Neutrophil (primary cell): ENCODE measurements around the gene KIF6.

Experiments
- H3K27ac ChIP-seq: fragments of 200-600 bp; sonication (generic); 2 replicates; pipeline ENCODE4 v1.5.1; 2016; ENCODE audit warnings: mild to moderate bottlenecking, moderate library complexity
- H3K27me3 ChIP-seq: fragments of 200-600 bp; sonication (generic); 2 replicates; pipeline ENCODE4 v1.6.0; 2016; ENCODE audit warnings: mild to moderate bottlenecking
- H3K36me3 ChIP-seq: fragments of 200-600 bp; sonication (generic); 2 replicates; pipeline ENCODE4 v1.5.1; 2017
- H3K4me1 ChIP-seq, 2 experiments: fragments of 200-600 bp in 1 of 2; sonication (generic) in 1 of 2; 1 replicate in 1 of 2; 2 replicates in 1 of 2; pipeline versions ENCODE4 v1.5.1 to v1.6.1; 2013 to 2016; ENCODE audit warnings: low read depth in 1 of 2, low read length in 1 of 2, mild to moderate bottlenecking in 1 of 2, moderate library complexity in 1 of 2; ENCODE audit not compliant: control insufficient read depth in 1 of 2, insufficient read depth in 1 of 2
- H3K4me3 ChIP-seq, 2 experiments: fragments of 200-600 bp in 1 of 2; sonication (generic) in 1 of 2; 1 replicate in 1 of 2; 2 replicates in 1 of 2; pipeline ENCODE4 v1.5.1; 2013 to 2016; ENCODE audit warnings: low read depth in 1 of 2, low read length in 1 of 2, mild to moderate bottlenecking in 1 of 2, moderate library complexity in 1 of 2
- H3K9me3 ChIP-seq: fragments of 200-600 bp; sonication (generic); 2 replicates; pipeline ENCODE4 v1.5.1; 2016
- TF ChIP-seq, protein P1 (sequence below): fragments of 200-600 bp; sonication (generic); IDR thresholded peaks from 2 replicates; pipeline ENCODE4 v1.5.1; 2016; ENCODE audit warnings: antibody characterized with exemption

The KIF6 gene

DNA sequence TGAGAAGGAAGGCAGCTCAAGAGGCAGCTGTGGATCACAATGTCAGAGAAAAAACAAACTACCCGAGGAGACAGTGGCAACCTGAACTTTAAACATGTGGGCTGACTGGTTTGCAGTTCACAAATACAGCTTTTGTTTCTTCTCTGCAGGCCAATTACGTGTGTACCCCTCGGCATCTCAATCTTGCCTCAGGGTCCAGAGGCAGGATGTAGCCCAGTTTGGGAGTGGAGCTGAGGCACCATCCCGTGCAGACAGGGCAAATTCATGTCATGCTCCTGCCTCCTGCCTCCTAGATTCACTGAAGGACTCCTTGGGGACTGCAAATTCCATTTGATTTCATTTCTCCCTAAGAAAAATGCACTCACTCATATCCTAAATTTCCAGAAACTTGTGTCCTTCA, 308.5 kb downstream of the KIF6 start:
- Histone ChIP-seq H3K9me3 (no peaks in the 10 kb centered on the region), H3K27ac (no peak overlapping the region), H3K4me1 (no peaks in the 10 kb centered on the region), H3K36me3 (no peaks in the 10 kb centered on the region), H3K27me3 (peaks cover 2% of the 10 kb centered on the region), H3K4me3 (no peak overlapping the region)
- TF ChIP-seq, protein P1, sequence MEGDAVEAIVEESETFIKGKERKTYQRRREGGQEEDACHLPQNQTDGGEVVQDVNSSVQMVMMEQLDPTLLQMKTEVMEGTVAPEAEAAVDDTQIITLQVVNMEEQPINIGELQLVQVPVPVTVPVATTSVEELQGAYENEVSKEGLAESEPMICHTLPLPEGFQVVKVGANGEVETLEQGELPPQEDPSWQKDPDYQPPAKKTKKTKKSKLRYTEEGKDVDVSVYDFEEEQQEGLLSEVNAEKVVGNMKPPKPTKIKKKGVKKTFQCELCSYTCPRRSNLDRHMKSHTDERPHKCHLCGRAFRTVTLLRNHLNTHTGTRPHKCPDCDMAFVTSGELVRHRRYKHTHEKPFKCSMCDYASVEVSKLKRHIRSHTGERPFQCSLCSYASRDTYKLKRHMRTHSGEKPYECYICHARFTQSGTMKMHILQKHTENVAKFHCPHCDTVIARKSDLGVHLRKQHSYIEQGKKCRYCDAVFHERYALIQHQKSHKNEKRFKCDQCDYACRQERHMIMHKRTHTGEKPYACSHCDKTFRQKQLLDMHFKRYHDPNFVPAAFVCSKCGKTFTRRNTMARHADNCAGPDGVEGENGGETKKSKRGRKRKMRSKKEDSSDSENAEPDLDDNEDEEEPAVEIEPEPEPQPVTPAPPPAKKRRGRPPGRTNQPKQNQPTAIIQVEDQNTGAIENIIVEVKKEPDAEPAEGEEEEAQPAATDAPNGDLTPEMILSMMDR, result no peak

DNA sequence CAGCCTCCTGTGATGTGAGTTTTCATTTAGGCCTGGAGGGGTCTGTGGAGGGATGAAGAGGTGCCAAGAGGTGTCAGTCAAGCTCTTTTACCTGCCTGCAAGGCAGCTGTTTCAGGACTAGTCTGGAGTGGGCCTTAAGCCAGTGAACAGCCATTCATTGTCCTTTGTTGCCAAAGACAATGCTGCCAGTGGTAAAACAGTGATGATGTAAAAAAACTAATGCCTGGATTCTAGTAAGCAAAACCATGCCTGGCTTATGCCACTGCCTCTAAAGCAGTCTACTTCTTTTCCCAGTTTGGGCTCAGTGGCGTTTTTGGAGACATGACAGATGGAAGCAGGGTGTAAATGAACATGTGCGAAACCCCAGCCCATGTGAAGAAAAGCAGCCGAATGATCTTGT, 309.2 kb downstream of the KIF6 start:
- Histone ChIP-seq H3K36me3 (no peaks in the 10 kb centered on the region), H3K27me3 (no peaks in the 10 kb centered on the region), H3K4me3 (no peak overlapping the region), H3K9me3 (no peaks in the 10 kb centered on the region), H3K27ac (no peak overlapping the region), H3K4me1 (no peaks in the 10 kb centered on the region)
- TF ChIP-seq, protein P1, result no peak

DNA sequence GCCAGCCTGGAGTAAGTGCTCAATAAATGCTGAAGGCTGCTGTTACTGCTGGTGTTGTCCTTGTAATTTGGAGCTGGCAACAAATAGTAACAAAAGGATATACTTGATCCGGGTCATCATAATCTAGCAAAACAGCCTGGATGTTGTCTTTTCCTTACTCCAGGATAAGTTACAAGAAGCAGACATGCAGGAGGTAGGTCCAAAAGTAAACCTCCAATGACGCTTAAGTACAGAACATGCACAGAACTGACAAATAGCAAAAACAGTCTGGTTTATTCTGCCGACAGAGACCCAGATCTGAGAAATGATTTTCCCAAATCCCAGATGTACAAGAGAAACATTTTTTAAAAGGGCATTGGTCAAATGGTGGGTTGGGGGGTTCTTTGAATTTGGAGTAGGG, 309.7 kb downstream of the KIF6 start:
- no peak overlapping the region for H3K27ac ChIP-seq
- TF ChIP-seq, protein P1, result no peak
- H3K9me3 ChIP-seq, result no peaks in the 10 kb centered on the region
- no peaks in the 10 kb centered on the region for H3K36me3 ChIP-seq
- no peak overlapping the region for H3K4me3 ChIP-seq
- no peaks in the 10 kb centered on the region for H3K27me3 ChIP-seq
- H3K4me1 ChIP-seq, result no peaks in the 10 kb centered on the region

DNA sequence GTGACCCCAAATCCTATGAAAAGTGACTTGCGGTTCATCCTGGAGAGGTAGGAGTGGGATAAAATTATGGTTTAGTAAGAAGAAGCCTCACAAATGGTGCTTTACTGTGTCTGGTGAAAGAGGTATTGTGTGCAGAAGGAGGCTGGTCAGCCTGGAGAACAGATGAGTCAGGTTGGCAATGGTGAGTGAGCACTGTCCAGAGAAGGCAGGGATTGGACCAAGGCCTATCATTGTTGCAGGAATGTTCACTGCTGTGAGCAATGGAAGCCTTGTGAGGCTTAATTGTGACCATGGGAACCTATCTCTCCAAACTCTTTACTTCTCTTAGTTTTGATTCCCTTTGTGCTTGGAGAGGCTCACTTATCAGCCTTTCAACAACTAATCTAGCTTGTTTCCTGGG, 313.7 kb downstream of the KIF6 start:
- H3K27me3 ChIP-seq, result no peaks in the 10 kb centered on the region
- TF ChIP-seq, protein P1, result no peak
- no peaks in the 10 kb centered on the region for H3K4me1 ChIP-seq
- H3K4me3 ChIP-seq, result no peak overlapping the region
- no peaks in the 10 kb centered on the region for H3K36me3 ChIP-seq
- H3K27ac ChIP-seq, result no peak overlapping the region
- H3K9me3 ChIP-seq, result no peaks in the 10 kb centered on the region

DNA sequence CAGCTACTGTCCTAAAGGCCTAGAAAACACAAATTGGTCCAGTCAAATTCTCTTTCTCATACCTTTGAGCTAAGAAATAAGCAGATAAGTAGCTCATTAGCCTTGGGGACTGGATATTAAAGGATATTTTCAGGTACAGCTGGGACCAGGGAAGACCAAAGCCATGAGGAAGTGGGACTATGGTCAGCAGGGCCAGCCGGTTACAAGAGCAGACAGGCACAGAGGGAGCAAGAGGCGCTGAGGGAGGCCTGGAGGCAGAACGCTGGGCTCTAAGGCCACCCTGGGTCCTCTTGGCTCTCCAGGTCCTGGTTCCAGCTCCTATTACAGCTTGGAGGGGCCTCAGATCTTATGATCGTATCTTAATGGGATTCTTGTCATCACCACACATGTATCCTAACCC, 314.2 kb downstream of the KIF6 start:
- Histone ChIP-seq H3K36me3 (no peaks in the 10 kb centered on the region), H3K4me1 (no peaks in the 10 kb centered on the region), H3K27me3 (no peaks in the 10 kb centered on the region), H3K4me3 (no peak overlapping the region), H3K27ac (no peak overlapping the region), H3K9me3 (no peaks in the 10 kb centered on the region)
- TF ChIP-seq, protein P1, result no peak

DNA sequence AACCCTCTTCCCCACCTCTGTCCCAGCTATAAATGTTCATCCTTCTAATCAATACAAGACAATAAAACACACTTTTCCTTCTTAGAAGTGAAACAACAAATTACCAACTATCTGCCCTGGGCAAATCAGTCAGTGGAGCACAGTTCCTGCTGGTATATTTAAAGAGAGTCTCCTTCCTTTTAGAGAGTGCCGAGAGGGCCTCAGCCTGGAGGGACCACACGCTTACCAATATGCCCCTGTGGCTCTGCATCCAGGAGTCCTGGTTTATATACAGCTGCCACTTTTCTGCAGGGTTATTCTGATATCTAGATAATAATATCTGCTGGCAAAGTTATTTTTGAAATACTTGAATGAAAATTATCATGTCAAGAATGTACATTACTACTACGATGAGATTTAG, 315.3 kb downstream of the KIF6 start:
- TF ChIP-seq, protein P1, result no peak
- no peak overlapping the region for H3K27ac ChIP-seq
- no peaks in the 10 kb centered on the region for H3K36me3 ChIP-seq
- H3K9me3 ChIP-seq, result no peaks in the 10 kb centered on the region
- no peak overlapping the region for H3K4me3 ChIP-seq
- H3K4me1 ChIP-seq, result no peaks in the 10 kb centered on the region
- no peaks in the 10 kb centered on the region for H3K27me3 ChIP-seq
